Stimulated activated CD4-positive, alpha-beta T cell treated with anti-CD3 and anti-CD28 coated beads, Interleukin-15, amount 100 ng/mL, for 48 hours (primary cell): ENCODE data around the gene KCTD11.
A peak's percentile ranks its signal among the peaks of the same experiment; 100 is the strongest.

Experiments used
- DNase-seq, 2 donors: peaks; one replicate each; pipeline ENCODE4 v3.0.0-alpha.2; 2020; ENCODE audit warnings: low read depth in 2 of 2

The KCTD11 gene

DNA sequence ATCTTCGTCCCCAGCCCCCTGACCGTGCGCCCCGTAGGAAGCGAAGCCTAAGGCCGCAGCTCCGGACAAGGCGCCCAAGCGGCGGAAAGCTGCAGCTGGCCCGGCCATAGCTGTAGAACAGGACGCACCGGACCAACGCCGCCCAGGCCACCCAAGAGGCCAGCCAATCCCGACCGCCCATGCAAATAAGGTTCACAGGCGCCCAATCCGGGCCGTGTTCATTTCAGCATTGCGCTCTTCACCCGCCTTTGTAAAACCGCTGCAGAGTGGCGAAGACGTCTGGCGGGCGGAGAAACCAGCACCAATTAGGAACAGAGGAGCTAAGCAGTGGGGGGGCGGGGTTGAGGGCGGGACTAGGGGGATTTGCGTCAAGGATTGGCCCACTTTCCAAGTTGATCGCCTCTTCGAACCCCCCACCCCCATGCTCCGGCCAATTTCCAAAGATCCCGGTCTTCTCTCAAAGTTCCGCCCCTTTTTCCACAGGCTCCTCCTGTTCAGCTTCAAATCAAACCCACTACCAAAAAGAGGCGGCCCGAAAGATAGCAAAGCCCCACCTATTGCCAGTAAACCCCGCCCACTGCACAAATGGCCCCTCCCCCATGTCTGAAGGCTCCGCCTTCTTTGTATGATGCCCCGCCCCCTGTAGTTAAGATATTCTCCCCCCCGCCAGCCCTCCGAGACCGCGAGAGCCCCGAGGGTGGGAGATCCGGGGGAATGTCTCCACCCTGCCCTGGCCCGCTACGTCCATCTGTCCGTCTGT is 52.2 kb downstream of the KCTD11 start, which contains the start of gene TMEM256:
Gene TMEM256 (minus strand): TSS at position 121 of the 760 bp plus-strand sequence. CDS start 13 bp downstream, at position 108.
- peak; percentile 93 to 95 for DNase-seq
